ENCODE measurements around the gene NUDT22. TPM values are rescaled to one million over a fixed set of nuclear protein-coding genes. Genes with fewer than 3 reads are reported as not detected.

NUDT22 gene
- total RNA-seq, 1 experiment from 2014 or later = 31.9 TPM

- peaks cover 29% of the 10 kb centered on the region for H3K4me1 ChIP-seq
- BruUV-seq (replicated peaks) = no TSS peak
- H3K27me3 Mint-ChIP-seq (ENCODE audit: insufficient read depth, unreplicated experiment) = no peaks in the 10 kb centered on the region
- H3K4me3 ChIP-seq (ENCODE audit: low read depth, low read length) = no peak overlapping the region
- ChIA-PET POLR2A (interaction anchor here (0.5 to 0.6 kb wide), 2 partner anchors 20 to 183 kb away, joined by 6 read pairs; no protein-coding TSS in a partner anchor), CTCF (interaction anchor here (1.3 kb wide), 1 partner anchor 77 kb away, joined by 7 read pairs; the partner anchor contains the start of gene ESRRA)
- H3K36me3 ChIP-seq (ENCODE audit: control insufficient read depth, insufficient read depth, low read length) = peaks cover 2% of the 10 kb centered on the region; the same call in 1 of the 2 replicates
- intact Hi-C loops (cut with micrococcal nuclease; ENCODE audit: unreplicated experiment) = no loop called here
- DNase-seq = no peak
- no peak overlapping the region for H3K27ac Mint-ChIP-seq (ENCODE audit: unreplicated experiment)
- TF ChIP-seq CTCF (IDR thresholded peaks at IDR 0.05; ENCODE audit: insufficient read depth in 1 of 2, low read depth in 1 of 2, low read length in 1 of 2, severe bottlenecking in 1 of 2, unreplicated experiment in 1 of 2) = no peak
- no peaks in the 10 kb centered on the region for H3K4me1 Mint-ChIP-seq (ENCODE audit: low read depth, unreplicated experiment)
- H3K27me3 ChIP-seq (replicated peaks; ENCODE audit: control insufficient read depth, insufficient read depth, low read length) = no peaks in the 10 kb centered on the region
- no peaks in the 10 kb centered on the region for H3K9me3 ChIP-seq
- peaks cover 23% of the 10 kb centered on the region for H3K36me3 Mint-ChIP-seq (ENCODE audit: insufficient read depth, unreplicated experiment)
- peak overlapping the region; percentile 81 for H3K4me3 Mint-ChIP-seq (ENCODE audit: unreplicated experiment)
- no peaks in the 10 kb centered on the region for H3K9me3 Mint-ChIP-seq (ENCODE audit: unreplicated experiment)
Observed at GRCh38 chr11:64227405-64227956, 1.4 kb downstream of the NUDT22 start.

GRCh38 chr11:64229090-64229743, 3.1 kb downstream of the NUDT22 start:
- TF ChIP-seq CTCF (IDR thresholded peaks at IDR 0.05; ENCODE audit: insufficient read depth in 1 of 2, low read depth in 1 of 2, low read length in 1 of 2, severe bottlenecking in 1 of 2, unreplicated experiment in 1 of 2) = no peak
- Mint-ChIP-seq H3K27ac (ENCODE audit: unreplicated experiment) (no peak overlapping the region), H3K9me3 (ENCODE audit: unreplicated experiment) (no peaks in the 10 kb centered on the region), H3K36me3 (ENCODE audit: insufficient read depth, unreplicated experiment) (peaks cover 24% of the 10 kb centered on the region), H3K27me3 (ENCODE audit: insufficient read depth, unreplicated experiment) (no peaks in the 10 kb centered on the region), H3K4me3 (ENCODE audit: unreplicated experiment) (peak overlapping the region; percentile 83), H3K4me1 (ENCODE audit: low read depth, unreplicated experiment) (no peaks in the 10 kb centered on the region)
- ChIA-PET CTCF (interaction anchor here (0.5 kb wide), 1 partner anchor 16 kb away, joined by 7 read pairs; no protein-coding TSS in a partner anchor), POLR2A (interaction anchor here (1.0 kb wide), 1 partner anchor 16 kb away, joined by 4 read pairs; no protein-coding TSS in a partner anchor)
- DNase-seq = no peak
- peaks cover 36% of the 10 kb centered on the region for H3K4me1 ChIP-seq
- intact Hi-C loops (cut with micrococcal nuclease; ENCODE audit: unreplicated experiment) = no loop called here
- no peaks in the 10 kb centered on the region for H3K9me3 ChIP-seq
- peak overlapping the region; percentile 81 for H3K4me3 ChIP-seq (ENCODE audit: low read depth, low read length)
- no TSS peak for BruUV-seq (replicated peaks)
- no peaks in the 10 kb centered on the region for H3K27me3 ChIP-seq (replicated peaks; ENCODE audit: control insufficient read depth, insufficient read depth, low read length)
- peaks cover 2% of the 10 kb centered on the region; the same call in 1 of the 2 replicates for H3K36me3 ChIP-seq (ENCODE audit: control insufficient read depth, insufficient read depth, low read length)

- TSS peak; percentile 21 for BruUV-seq (replicated peaks)
- ChIA-PET CTCF (no interaction called here), POLR2A (interaction anchor here (1.0 kb wide), 1 partner anchor 16 kb away, joined by 4 read pairs; no protein-coding TSS in a partner anchor)
- no peaks in the 10 kb centered on the region for H3K9me3 Mint-ChIP-seq (ENCODE audit: unreplicated experiment)
- DNase-seq = no peak
- TF ChIP-seq CTCF (IDR thresholded peaks at IDR 0.05; ENCODE audit: insufficient read depth in 1 of 2, low read depth in 1 of 2, low read length in 1 of 2, severe bottlenecking in 1 of 2, unreplicated experiment in 1 of 2) = no peak
- H3K36me3 ChIP-seq (ENCODE audit: control insufficient read depth, insufficient read depth, low read length) = peaks cover 2% of the 10 kb centered on the region; the same call in 1 of the 2 replicates
- H3K27ac Mint-ChIP-seq (ENCODE audit: unreplicated experiment) = peak overlapping the region; percentile 67
- no peaks in the 10 kb centered on the region for H3K4me1 Mint-ChIP-seq (ENCODE audit: low read depth, unreplicated experiment)
- no peaks in the 10 kb centered on the region for H3K27me3 Mint-ChIP-seq (ENCODE audit: insufficient read depth, unreplicated experiment)
- H3K4me3 Mint-ChIP-seq (ENCODE audit: unreplicated experiment) = peak overlapping the region; percentile 83
- intact Hi-C loops (cut with micrococcal nuclease; ENCODE audit: unreplicated experiment) = no loop called here
- peaks cover 24% of the 10 kb centered on the region for H3K36me3 Mint-ChIP-seq (ENCODE audit: insufficient read depth, unreplicated experiment)
- no peaks in the 10 kb centered on the region for H3K9me3 ChIP-seq
- peaks cover 36% of the 10 kb centered on the region for H3K4me1 ChIP-seq
- H3K27me3 ChIP-seq (replicated peaks; ENCODE audit: control insufficient read depth, insufficient read depth, low read length) = no peaks in the 10 kb centered on the region
- peak overlapping the region; percentile 81 for H3K4me3 ChIP-seq (ENCODE audit: low read depth, low read length)
Observed at GRCh38 chr11:64229744-64230170, 3.7 kb downstream of the NUDT22 start.

Measured in Caco-2 (cell line).